ENCODE data around the gene SLC39A3. TPM values are rescaled to one million over a fixed set of nuclear protein-coding genes. Genes with fewer than 3 reads are reported as not detected.

SLC39A3 gene
- total RNA-seq, 4 donors from 2014 or later = 29.8 to 42.5 (median 36.2) TPM

DNA sequence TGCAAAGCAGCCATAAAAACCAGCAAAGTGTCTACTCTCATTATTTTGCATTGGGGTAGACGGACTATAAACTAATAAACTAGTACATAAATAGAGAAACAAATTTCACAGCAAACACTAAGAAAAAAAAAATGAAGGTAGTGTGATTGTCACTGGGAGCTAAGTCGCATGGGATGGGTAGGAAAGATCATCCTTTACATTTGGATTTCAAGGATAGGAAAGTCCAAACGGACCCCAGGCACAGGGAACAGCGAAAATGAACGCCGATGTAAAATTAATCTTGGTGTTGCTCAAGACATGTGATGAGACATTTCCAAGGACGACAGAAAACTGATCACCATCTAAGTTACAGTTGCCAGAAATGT, 43.9 kb upstream of the SLC39A3 start:
- no peak for DNase-seq (ENCODE audit: low spot score in 2 of 2)
- peak overlapping the region in 3 of 4 donors; percentile 93 to 96 (median 95) for H3K27ac ChIP-seq
- H3K36me3 ChIP-seq = peaks cover 0 to 2% (median 0%) of the 10 kb centered on the region in 3 donors
- 74 to 77% methylated on average over 7 of the region's 7 CpGs for WGBS, 2 donors
- peaks cover 0 to 67% (median 46%) of the 10 kb centered on the region in 4 donors for H3K4me1 ChIP-seq
- TF ChIP-seq, protein P1, sequence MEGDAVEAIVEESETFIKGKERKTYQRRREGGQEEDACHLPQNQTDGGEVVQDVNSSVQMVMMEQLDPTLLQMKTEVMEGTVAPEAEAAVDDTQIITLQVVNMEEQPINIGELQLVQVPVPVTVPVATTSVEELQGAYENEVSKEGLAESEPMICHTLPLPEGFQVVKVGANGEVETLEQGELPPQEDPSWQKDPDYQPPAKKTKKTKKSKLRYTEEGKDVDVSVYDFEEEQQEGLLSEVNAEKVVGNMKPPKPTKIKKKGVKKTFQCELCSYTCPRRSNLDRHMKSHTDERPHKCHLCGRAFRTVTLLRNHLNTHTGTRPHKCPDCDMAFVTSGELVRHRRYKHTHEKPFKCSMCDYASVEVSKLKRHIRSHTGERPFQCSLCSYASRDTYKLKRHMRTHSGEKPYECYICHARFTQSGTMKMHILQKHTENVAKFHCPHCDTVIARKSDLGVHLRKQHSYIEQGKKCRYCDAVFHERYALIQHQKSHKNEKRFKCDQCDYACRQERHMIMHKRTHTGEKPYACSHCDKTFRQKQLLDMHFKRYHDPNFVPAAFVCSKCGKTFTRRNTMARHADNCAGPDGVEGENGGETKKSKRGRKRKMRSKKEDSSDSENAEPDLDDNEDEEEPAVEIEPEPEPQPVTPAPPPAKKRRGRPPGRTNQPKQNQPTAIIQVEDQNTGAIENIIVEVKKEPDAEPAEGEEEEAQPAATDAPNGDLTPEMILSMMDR (IDR thresholded peaks at IDR 0.05) = no peak
- no peak for TF ChIP-seq EP300 (IDR thresholded peaks at IDR 0.05)
- no peak for TF ChIP-seq POLR2A (IDR thresholded peaks at IDR 0.05)
- H3K4me3 ChIP-seq = peak overlapping the region in 3 of 4 donors; percentile 90 to 99 (median 97)
- H3K9me3 ChIP-seq = no peaks in the 10 kb centered on the region
- no peaks in the 10 kb centered on the region for H3K27me3 ChIP-seq

DNA sequence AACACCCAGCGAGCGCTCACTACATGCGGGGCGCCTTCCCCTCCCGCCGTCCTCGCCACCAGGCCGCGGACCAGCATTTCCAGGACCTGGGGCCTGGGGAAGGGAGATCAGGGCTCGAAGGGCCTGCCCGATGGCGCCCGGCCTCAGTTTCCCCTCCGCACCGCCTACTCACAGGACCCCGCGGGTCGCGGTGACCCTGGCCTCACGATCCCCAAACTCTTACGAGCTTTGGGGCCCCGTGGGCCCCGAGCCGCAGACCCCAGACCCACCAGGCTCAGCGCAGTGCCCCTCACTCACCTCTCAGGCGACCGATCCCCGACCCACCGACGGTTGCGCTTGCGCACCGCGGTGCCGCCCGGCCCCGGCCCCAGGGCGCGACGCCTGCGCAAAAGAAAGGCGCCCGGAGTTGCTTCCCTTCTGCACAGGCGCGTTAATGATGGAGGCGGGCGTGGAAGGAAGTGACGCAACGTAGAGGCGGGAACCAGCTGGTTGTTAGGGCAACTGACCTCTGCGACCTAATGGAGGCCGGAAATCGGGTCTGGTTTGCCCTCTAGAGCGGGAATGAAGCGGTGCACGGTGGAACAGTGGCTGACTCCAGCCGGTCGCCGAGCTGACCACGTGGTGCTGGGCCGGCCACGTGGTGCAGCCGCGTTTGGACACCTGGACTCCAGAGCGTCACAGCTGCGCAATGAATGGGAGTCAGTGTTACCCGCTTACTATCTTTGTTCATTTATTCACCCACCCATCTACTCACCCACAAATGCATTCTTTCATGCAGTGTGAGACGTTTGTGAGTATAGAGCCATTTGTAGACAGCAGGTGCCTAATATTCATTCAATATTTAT, 43.3 kb upstream of the SLC39A3 start, which contains the start of gene SGTA:
Gene SGTA (minus strand): TSS at position 338 of the 845 bp plus-strand sequence. CDS start 14,205 bp downstream, outside the sequence.
- Histone ChIP-seq H3K36me3 (peaks cover 0 to 8% (median 0%) of the 10 kb centered on the region in 3 donors), H3K9me3 (no peaks in the 10 kb centered on the region), H3K27me3 (no peaks in the 10 kb centered on the region), H3K27ac (peak within 1 kb of the TSS; percentile 93 to 96 (median 94)), H3K4me1 (peaks cover 0 to 73% (median 47%) of the 10 kb centered on the region in 4 donors), H3K4me3 (peak within 1 kb of the TSS; percentile 76 to 99 (median 94))
- WGBS, 2 donors = 1% methylated on average over 45 to 60 of the region's 68 CpGs
- TF ChIP-seq, protein P1 (IDR thresholded peaks at IDR 0.05) = peak; percentile 39 to 81 (median 58)
- TF ChIP-seq EP300 (IDR thresholded peaks at IDR 0.05) (peak; percentile 93 to 99), POLR2A (IDR thresholded peaks at IDR 0.05) (peak; percentile 79 to 92)
- peak; percentile 97 to 99 for DNase-seq (ENCODE audit: low spot score in 2 of 2)

DNA sequence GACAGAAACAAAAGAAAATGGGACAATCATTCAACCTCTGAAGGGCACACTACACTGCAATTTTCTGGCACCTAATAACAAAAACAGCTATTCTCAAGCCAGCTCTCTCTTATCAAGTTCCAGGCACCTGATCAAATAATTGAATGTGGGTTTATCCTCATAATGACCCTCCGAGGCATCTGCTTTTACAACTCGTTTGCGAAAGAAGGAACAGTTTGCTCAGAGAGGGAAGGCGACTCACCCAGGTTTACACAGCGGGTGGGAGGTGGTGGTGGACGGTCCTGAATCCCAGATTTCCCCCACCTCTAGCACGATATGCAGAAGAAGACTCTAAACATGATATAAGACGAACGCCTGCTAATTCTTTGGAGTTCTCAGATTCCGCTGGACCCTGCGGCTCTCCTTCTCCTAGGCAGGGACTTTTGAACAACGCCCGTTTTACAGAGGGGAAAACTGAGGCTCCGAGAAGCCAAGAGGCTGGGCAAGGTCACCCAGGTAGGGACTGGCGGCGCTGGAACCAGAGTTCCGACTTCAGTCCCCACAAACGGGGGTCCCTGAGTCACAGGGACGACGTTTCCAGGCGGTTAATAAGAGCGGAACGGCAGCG, 42.6 kb upstream of the SLC39A3 start:
- 1 to 2% methylated on average over 16 to 20 of the region's 24 CpGs for WGBS, 2 donors
- no peak for DNase-seq (ENCODE audit: low spot score in 2 of 2)
- Histone ChIP-seq H3K9me3 (no peaks in the 10 kb centered on the region), H3K4me1 (peaks cover 0 to 80% (median 47%) of the 10 kb centered on the region in 4 donors), H3K27me3 (no peaks in the 10 kb centered on the region), H3K27ac (peak overlapping the region; percentile 93 to 96 (median 94)), H3K36me3 (peaks cover 0 to 13% (median 0%) of the 10 kb centered on the region in 3 donors), H3K4me3 (peak overlapping the region; percentile 76 to 99 (median 94))
- TF ChIP-seq POLR2A (IDR thresholded peaks at IDR 0.05) (no peak), EP300 (IDR thresholded peaks at IDR 0.05) (no peak)
- TF ChIP-seq, protein P1 (IDR thresholded peaks at IDR 0.05) = no peak

DNA sequence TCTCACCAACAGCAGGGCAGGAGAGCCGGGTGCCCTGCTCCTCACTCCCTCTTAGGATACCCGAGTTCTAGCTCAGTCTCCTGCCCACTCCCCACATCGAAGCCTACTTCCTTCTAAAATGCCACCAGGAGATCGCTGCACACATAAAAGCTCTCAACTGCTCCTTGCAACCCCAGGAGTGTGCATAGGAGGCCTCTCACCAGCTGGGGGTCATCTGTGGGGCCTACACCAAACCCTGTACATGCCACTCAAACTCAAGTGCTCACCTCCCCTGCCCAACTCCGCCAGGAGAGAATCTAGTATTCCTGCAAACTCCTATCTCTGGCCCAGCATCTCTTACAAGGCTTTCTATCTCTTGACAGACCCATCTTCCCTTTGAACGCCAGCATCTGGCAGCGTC, 40.5 kb upstream of the SLC39A3 start:
- H3K36me3 ChIP-seq = peaks cover 0 to 16% (median 0%) of the 10 kb centered on the region in 3 donors
- peaks cover 0 to 90% (median 53%) of the 10 kb centered on the region in 4 donors for H3K4me1 ChIP-seq
- 79 to 86% methylated on average over 7 of the region's 7 CpGs for WGBS, 2 donors

More for the DNA sequence above, 40.5 kb upstream of the SLC39A3 start:
- H3K27ac ChIP-seq = peak overlapping the region in 2 of 4 donors; percentile 59 to 86
- DNase-seq (ENCODE audit: low spot score in 2 of 2) = no peak
- TF ChIP-seq POLR2A (IDR thresholded peaks at IDR 0.05) (no peak), EP300 (IDR thresholded peaks at IDR 0.05) (no peak)
- TF ChIP-seq, protein P1 (IDR thresholded peaks at IDR 0.05) = no peak
- no peak overlapping the region for H3K4me3 ChIP-seq
- H3K27me3 ChIP-seq = no peaks in the 10 kb centered on the region
- H3K9me3 ChIP-seq = no peaks in the 10 kb centered on the region
